ENCODE data around the gene RNF126. TPM values are rescaled to one million over a fixed set of nuclear protein-coding genes. Genes with fewer than 3 reads are reported as not detected.
A peak's percentile ranks its signal among the peaks of the same experiment; 100 is the strongest.
"Not testable (repeated sequence)": the region's sequence is repeated elsewhere in the genome, so short reads cannot be mapped to it uniquely, and the experiment has no call there.

The RNF126 gene
- total RNA-seq, 1 donor from 2014 or later, result 40.8 TPM

GRCh38 chr19:676339-677105 is 13.5 kb upstream of the RNF126 start, which contains the start of gene FSTL3:
FSTL3 (plus strand) TSS chr19:676392; CDS start chr19:676424, 32 bp downstream.
- Mint-ChIP-seq H3K27me3 (ENCODE audit: unreplicated experiment) (no peaks in the 10 kb centered on the region), H3K27ac (ENCODE audit: unreplicated experiment) (peak within 1 kb of the TSS; percentile 78), H3K36me3 (ENCODE audit: unreplicated experiment) (no peaks in the 10 kb centered on the region), H3K9me3 (ENCODE audit: unreplicated experiment) (no peaks in the 10 kb centered on the region), H3K4me3 (ENCODE audit: unreplicated experiment) (peak within 1 kb of the TSS; percentile 72), H3K4me1 (ENCODE audit: unreplicated experiment) (peaks cover 31% of the 10 kb centered on the region)
- TF ChIP-seq, protein P1, sequence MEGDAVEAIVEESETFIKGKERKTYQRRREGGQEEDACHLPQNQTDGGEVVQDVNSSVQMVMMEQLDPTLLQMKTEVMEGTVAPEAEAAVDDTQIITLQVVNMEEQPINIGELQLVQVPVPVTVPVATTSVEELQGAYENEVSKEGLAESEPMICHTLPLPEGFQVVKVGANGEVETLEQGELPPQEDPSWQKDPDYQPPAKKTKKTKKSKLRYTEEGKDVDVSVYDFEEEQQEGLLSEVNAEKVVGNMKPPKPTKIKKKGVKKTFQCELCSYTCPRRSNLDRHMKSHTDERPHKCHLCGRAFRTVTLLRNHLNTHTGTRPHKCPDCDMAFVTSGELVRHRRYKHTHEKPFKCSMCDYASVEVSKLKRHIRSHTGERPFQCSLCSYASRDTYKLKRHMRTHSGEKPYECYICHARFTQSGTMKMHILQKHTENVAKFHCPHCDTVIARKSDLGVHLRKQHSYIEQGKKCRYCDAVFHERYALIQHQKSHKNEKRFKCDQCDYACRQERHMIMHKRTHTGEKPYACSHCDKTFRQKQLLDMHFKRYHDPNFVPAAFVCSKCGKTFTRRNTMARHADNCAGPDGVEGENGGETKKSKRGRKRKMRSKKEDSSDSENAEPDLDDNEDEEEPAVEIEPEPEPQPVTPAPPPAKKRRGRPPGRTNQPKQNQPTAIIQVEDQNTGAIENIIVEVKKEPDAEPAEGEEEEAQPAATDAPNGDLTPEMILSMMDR (IDR thresholded peaks at IDR 0.05), result no peak
- DNase-seq (ENCODE audit: extremely low spot score, unreplicated experiment), result peak; percentile 84

DNA sequence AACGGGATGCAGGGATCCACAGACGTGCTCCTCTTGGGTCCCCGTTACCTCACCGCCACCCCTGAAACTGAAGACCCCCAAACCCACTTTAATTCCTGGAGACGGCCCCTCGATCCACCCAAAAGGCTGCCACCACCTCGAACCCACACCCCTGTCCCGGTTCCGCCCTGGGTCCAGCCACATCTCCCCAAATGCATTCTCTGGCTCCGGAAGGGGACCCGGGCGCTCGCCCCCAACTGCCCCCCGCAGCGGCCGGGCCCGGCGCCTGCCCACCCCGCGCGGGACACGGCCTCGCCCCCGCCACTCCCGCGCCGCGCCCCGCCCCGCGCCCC is 13.0 kb upstream of the RNF126 start:
- Mint-ChIP-seq H3K9me3 (ENCODE audit: unreplicated experiment) (no peaks in the 10 kb centered on the region), H3K27me3 (ENCODE audit: unreplicated experiment) (no peaks in the 10 kb centered on the region), H3K36me3 (ENCODE audit: unreplicated experiment) (no peaks in the 10 kb centered on the region), H3K27ac (ENCODE audit: unreplicated experiment) (no peak overlapping the region), H3K4me1 (ENCODE audit: unreplicated experiment) (peaks cover 31% of the 10 kb centered on the region), H3K4me3 (ENCODE audit: unreplicated experiment) (peak overlapping the region; percentile 48)
- TF ChIP-seq, protein P1 (IDR thresholded peaks at IDR 0.05), result no peak
- DNase-seq (ENCODE audit: extremely low spot score, unreplicated experiment), result no peak

GRCh38 chr19:674282-675151 is 11.5 kb upstream of the RNF126 start:
- peaks cover 29% of the 10 kb centered on the region for H3K4me1 Mint-ChIP-seq (ENCODE audit: unreplicated experiment)
- H3K4me3 Mint-ChIP-seq (ENCODE audit: unreplicated experiment), result no peak overlapping the region
- no peaks in the 10 kb centered on the region for H3K36me3 Mint-ChIP-seq (ENCODE audit: unreplicated experiment)
- H3K27me3 Mint-ChIP-seq (ENCODE audit: unreplicated experiment), result no peaks in the 10 kb centered on the region
- TF ChIP-seq, protein P1 (IDR thresholded peaks at IDR 0.05), result no peak
- no peaks in the 10 kb centered on the region for H3K9me3 Mint-ChIP-seq (ENCODE audit: unreplicated experiment)
- no peak for DNase-seq (ENCODE audit: extremely low spot score, unreplicated experiment)
- H3K27ac Mint-ChIP-seq (ENCODE audit: unreplicated experiment), result no peak overlapping the region

- Mint-ChIP-seq H3K4me1 (ENCODE audit: unreplicated experiment) (peaks cover 8% of the 10 kb centered on the region), H3K9me3 (ENCODE audit: unreplicated experiment) (peaks cover 4% of the 10 kb centered on the region), H3K4me3 (ENCODE audit: unreplicated experiment) (no peak overlapping the region), H3K27ac (ENCODE audit: unreplicated experiment) (no peak overlapping the region), H3K36me3 (ENCODE audit: unreplicated experiment) (no peaks in the 10 kb centered on the region), H3K27me3 (ENCODE audit: unreplicated experiment) (no peaks in the 10 kb centered on the region)
- DNase-seq (ENCODE audit: extremely low spot score, unreplicated experiment), result no peak
- TF ChIP-seq, protein P1 (IDR thresholded peaks at IDR 0.05), result no peak
Observed at GRCh38 chr19:670609-671075, 7.6 kb upstream of the RNF126 start.

DNA sequence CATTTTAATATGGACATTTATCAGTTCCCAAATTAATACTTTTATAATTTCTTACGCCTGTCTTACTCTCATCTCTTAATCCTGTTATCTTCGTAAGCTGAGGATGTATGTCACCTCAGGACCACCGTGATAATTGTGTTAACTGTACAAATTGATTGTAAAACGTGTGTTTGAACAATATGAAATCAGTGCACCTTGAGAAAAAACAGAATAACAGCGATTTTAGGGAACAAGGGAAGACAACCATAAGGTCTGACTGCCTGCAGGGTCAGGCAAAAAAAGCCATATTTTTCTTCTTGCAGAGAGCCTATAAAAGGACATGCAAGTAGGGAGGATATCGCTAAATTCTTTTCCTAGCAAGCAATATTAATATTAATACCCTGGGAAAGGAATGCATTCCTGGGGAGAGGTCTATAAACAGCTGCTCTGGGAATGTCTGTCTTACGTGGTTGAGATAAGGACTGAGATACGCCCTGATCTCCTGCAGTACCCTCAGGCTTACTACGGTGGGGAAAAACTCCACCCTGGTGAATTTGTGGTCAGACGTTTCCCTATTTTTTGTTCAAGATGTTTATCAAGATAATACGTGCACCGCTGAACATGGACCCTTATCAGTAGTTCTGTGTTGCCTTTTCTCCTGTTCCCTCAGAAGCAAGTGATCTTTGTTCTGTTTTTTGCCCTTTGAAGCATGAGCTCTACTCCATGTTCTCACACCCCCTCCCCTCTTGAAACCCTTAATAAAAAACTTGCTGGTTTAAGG is 5.8 kb upstream of the RNF126 start:
- not testable (repeated sequence) for H3K4me3 Mint-ChIP-seq (ENCODE audit: unreplicated experiment); H3K27ac Mint-ChIP-seq (ENCODE audit: unreplicated experiment); DNase-seq (ENCODE audit: extremely low spot score, unreplicated experiment); H3K27me3 Mint-ChIP-seq (ENCODE audit: unreplicated experiment); H3K9me3 Mint-ChIP-seq (ENCODE audit: unreplicated experiment); H3K36me3 Mint-ChIP-seq (ENCODE audit: unreplicated experiment)
- H3K4me1 Mint-ChIP-seq (ENCODE audit: unreplicated experiment), result peaks cover 13% of the 10 kb centered on the region

GRCh38 chr19:666985-667573 is 4.1 kb upstream of the RNF126 start:
- H3K9me3 Mint-ChIP-seq (ENCODE audit: unreplicated experiment); H3K27me3 Mint-ChIP-seq (ENCODE audit: unreplicated experiment); DNase-seq (ENCODE audit: extremely low spot score, unreplicated experiment); H3K27ac Mint-ChIP-seq (ENCODE audit: unreplicated experiment); H3K4me3 Mint-ChIP-seq (ENCODE audit: unreplicated experiment); H3K36me3 Mint-ChIP-seq (ENCODE audit: unreplicated experiment): not testable (repeated sequence)
- H3K4me1 Mint-ChIP-seq (ENCODE audit: unreplicated experiment), result peaks cover 18% of the 10 kb centered on the region
